ENCODE measurements around the gene CTNNBL1. TPM values are rescaled to one million over a fixed set of nuclear protein-coding genes. Genes with fewer than 3 reads are reported as not detected.
A peak's percentile ranks its signal among the peaks of the same experiment; 100 is the strongest.

CTNNBL1 gene
- total RNA-seq, 1 donor from 2014 or later: 30.0 TPM

DNA sequence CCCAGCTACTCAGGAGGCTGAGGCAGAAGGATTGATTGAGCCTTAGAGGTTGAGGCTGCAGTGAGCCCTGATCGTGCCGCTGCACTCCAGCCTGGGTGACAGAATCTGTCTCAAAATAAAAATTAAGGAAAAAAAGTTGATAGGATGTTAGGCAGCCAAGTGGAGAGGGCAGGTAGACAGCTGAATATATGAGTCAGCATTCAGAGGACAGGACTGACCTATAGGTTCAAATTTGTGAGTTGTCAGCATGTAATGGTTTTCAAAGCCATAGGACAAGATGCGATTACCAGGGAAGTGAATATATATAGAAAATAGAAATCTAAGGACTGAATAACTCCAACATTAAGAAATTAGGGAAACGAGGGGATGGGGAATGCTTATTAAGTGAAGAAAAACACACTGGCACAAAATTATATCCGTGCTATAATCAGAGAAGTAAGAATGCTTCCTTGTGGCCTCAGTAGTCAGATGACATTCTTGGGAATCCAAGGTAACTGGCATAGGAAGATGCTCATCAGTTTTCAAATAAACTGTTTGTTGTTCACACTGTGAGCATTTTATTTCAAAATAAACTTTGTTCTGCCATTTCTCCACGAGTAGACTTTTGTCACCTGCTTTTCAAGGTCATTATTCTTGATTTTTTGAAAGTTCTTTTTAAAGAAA lies 145.1 kb downstream of the CTNNBL1 start:
- peaks cover 11% of the 10 kb centered on the region for H3K36me3 ChIP-seq (ENCODE audit: control insufficient read depth, insufficient read depth, low read length)
- FAIRE-seq (no peak), DNase-seq (ENCODE audit: low read depth) (peak; percentile 15)
- H3K4me3 ChIP-seq (ENCODE audit: low read depth, low read length): no peak overlapping the region
- H3K27me3 ChIP-seq (ENCODE audit: control insufficient read depth, insufficient read depth, low read length): no peaks in the 10 kb centered on the region
- TF ChIP-seq CTCF (IDR thresholded peaks at IDR 0.05; ENCODE audit: insufficient read depth, low read length, severe bottlenecking): no peak

DNA sequence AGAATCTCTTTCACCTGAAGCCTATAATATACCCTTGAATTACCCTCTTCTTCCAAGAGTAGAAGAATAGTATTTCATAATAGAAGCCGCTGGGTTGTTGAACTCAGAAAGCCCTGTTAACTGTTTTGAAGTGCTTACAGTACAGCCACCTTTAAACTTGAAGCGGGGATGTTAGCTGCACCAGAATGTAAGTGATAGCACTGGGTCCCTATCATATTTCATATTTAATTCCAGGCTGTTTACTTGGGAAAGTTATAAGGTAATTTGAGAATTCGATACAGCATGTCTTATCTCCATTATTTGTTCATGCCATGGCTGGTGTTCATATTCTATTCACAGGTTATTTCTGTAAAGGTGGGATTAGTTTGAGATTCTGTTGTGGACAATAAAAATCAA lies 145.6 kb downstream of the CTNNBL1 start:
- H3K36me3 ChIP-seq (ENCODE audit: control insufficient read depth, insufficient read depth, low read length): peaks cover 11% of the 10 kb centered on the region
- no peaks in the 10 kb centered on the region for H3K27me3 ChIP-seq (ENCODE audit: control insufficient read depth, insufficient read depth, low read length)
- FAIRE-seq (no peak), DNase-seq (ENCODE audit: low read depth) (no peak)
- no peak for TF ChIP-seq CTCF (IDR thresholded peaks at IDR 0.05; ENCODE audit: insufficient read depth, low read length, severe bottlenecking)
- no peak overlapping the region for H3K4me3 ChIP-seq (ENCODE audit: low read depth, low read length)

DNA sequence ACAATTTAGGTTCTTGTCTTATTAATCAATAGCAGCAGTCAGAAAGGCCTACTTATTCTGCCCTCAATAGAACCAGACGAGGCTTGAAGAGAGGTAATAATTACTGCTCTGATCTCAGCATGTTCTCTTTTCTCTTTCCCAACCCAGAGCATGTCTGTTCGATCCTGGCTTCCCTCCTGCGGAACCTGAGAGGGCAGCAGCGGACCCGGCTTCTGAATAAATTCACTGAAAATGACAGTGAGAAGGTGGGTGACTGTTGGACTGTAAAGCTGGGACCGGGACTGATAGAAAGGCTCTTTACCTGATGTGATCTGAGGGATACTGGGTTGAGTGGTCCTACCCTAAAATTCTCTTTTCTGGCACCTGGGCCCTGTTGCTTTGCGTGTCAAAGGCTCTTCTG lies 146.1 kb downstream of the CTNNBL1 start:
- FAIRE-seq (no peak), DNase-seq (ENCODE audit: low read depth) (no peak)
- Histone ChIP-seq H3K4me3 (ENCODE audit: low read depth, low read length) (no peak overlapping the region), H3K36me3 (ENCODE audit: control insufficient read depth, insufficient read depth, low read length) (peaks cover 11% of the 10 kb centered on the region), H3K27me3 (ENCODE audit: control insufficient read depth, insufficient read depth, low read length) (no peaks in the 10 kb centered on the region)
- TF ChIP-seq CTCF (IDR thresholded peaks at IDR 0.05; ENCODE audit: insufficient read depth, low read length, severe bottlenecking): no peak

- TF ChIP-seq CTCF (IDR thresholded peaks at IDR 0.05; ENCODE audit: insufficient read depth, low read length, severe bottlenecking): no peak
- FAIRE-seq (no peak), DNase-seq (ENCODE audit: low read depth) (no peak)
- H3K4me3 ChIP-seq (ENCODE audit: low read depth, low read length): no peak overlapping the region
- H3K36me3 ChIP-seq (ENCODE audit: control insufficient read depth, insufficient read depth, low read length): peaks cover 11% of the 10 kb centered on the region
- no peaks in the 10 kb centered on the region for H3K27me3 ChIP-seq (ENCODE audit: control insufficient read depth, insufficient read depth, low read length)
Measured at GRCh38 chr20:37841389-37841788, 147.6 kb downstream of the CTNNBL1 start.

GRCh38 chr20:37841971-37842370 lies 148.1 kb downstream of the CTNNBL1 start:
- H3K36me3 ChIP-seq (ENCODE audit: control insufficient read depth, insufficient read depth, low read length): peaks cover 11% of the 10 kb centered on the region
- no peak for TF ChIP-seq CTCF (IDR thresholded peaks at IDR 0.05; ENCODE audit: insufficient read depth, low read length, severe bottlenecking)
- H3K27me3 ChIP-seq (ENCODE audit: control insufficient read depth, insufficient read depth, low read length): no peaks in the 10 kb centered on the region
- no peak for DNase-seq (ENCODE audit: low read depth)
- H3K4me3 ChIP-seq (ENCODE audit: low read depth, low read length): no peak overlapping the region
- FAIRE-seq: no peak

GRCh38 chr20:37845241-37845681 lies 151.4 kb downstream of the CTNNBL1 start:
- no peak for FAIRE-seq
- TF ChIP-seq CTCF (IDR thresholded peaks at IDR 0.05; ENCODE audit: insufficient read depth, low read length, severe bottlenecking): no peak

More at GRCh38 chr20:37845241-37845681, 151.4 kb downstream of the CTNNBL1 start:
- no peak for DNase-seq (ENCODE audit: low read depth)
- H3K4me3 ChIP-seq (ENCODE audit: low read depth, low read length): no peak overlapping the region
- no peaks in the 10 kb centered on the region for H3K27me3 ChIP-seq (ENCODE audit: control insufficient read depth, insufficient read depth, low read length)
- peaks cover 9% of the 10 kb centered on the region for H3K36me3 ChIP-seq (ENCODE audit: control insufficient read depth, insufficient read depth, low read length)

Data from bronchial epithelial cell (primary cell).